Measurements from ENCODE around the gene C2orf15.
A peak's percentile ranks its signal among the peaks of the same experiment; 100 is the strongest.
"Not testable (repeated sequence)": the region's sequence is repeated elsewhere in the genome, so short reads cannot be mapped to it uniquely, and the experiment has no call there.

The C2orf15 gene

GRCh38 chr2:99169534-99169933 is 28.0 kb downstream of the C2orf15 start:
- DNase-seq, result no peak

- no peak for DNase-seq
Measured at GRCh38 chr2:99171377-99172140, 30.1 kb downstream of the C2orf15 start.

- DNase-seq, result peak; percentile 93
Measured at GRCh38 chr2:99180755-99181623, 39.5 kb downstream of the C2orf15 start, which contains the start of the genes MITD1 and MRPL30. TSS of gene MITD1 (minus strand) at chr2:99181058. CDS start at chr2:99180981, 77 bp downstream. TSS of gene MRPL30 (plus strand) at chr2:99181184. CDS start at chr2:99186204, 5,020 bp downstream.

GRCh38 chr2:99181624-99182000 is 40.1 kb downstream of the C2orf15 start:
- DNase-seq, result no peak

- DNase-seq, result no peak
Measured at GRCh38 chr2:99183025-99183424, 41.5 kb downstream of the C2orf15 start.

- DNase-seq, result no peak
Measured at GRCh38 chr2:99184811-99185210, 43.3 kb downstream of the C2orf15 start.

GRCh38 chr2:99187011-99187410 is 45.5 kb downstream of the C2orf15 start:
- no peak for DNase-seq

GRCh38 chr2:99188357-99188756 is 46.9 kb downstream of the C2orf15 start:
- no peak for DNase-seq

GRCh38 chr2:99190548-99190947 is 49.0 kb downstream of the C2orf15 start:
- DNase-seq, result no peak

GRCh38 chr2:99192364-99192763 is 50.9 kb downstream of the C2orf15 start:
- DNase-seq, result not testable (repeated sequence)

- no peak for DNase-seq
Measured at GRCh38 chr2:99198103-99198841, 56.8 kb downstream of the C2orf15 start.

GRCh38 chr2:99200076-99200800 is 58.7 kb downstream of the C2orf15 start:
- DNase-seq, result peak; percentile 8

Measured in MV-4-11 (cell line).